ENCODE data around the gene FYN. TPM values are rescaled to one million over a fixed set of nuclear protein-coding genes. Genes with fewer than 3 reads are reported as not detected.
"Not testable (repeated sequence)": the region's sequence is repeated elsewhere in the genome, so short reads cannot be mapped to it uniquely, and the experiment has no call there.

Gene FYN
- polyA plus RNA-seq (ENCODE audit: insufficient read length): 169 TPM
- long read RNA-seq, donor 1, partial matches to known transcripts: 41 of 50 reads
- long read RNA-seq, donor 1, other reads (novel, unspliced or antisense): 0 of 50 reads
- long read RNA-seq, donor 2, transcript FYN-202 (14 exons, 3,628 nt): major isoform, 7 of 29 reads
- long read RNA-seq, donor 2, partial matches to known transcripts: 13 of 29 reads
- long read RNA-seq, donor 2, other reads (novel, unspliced or antisense): 0 of 29 reads
- long read RNA-seq, donor 3, transcript FYN-202 (14 exons, 3,628 nt): major isoform, 7 of 21 reads
- long read RNA-seq, donor 3, partial matches to known transcripts: 12 of 21 reads
- long read RNA-seq, donor 3, other reads (novel, unspliced or antisense): 0 of 21 reads
- long read RNA-seq, donor 4, partial matches to known transcripts: 0 of 1 reads
- long read RNA-seq, donor 4, other reads (novel, unspliced or antisense): 0 of 1 reads
- long read RNA-seq, donor 5, transcript FYN-202 (14 exons, 3,628 nt): major isoform, 12 of 39 reads
- long read RNA-seq, donor 5, partial matches to known transcripts: 22 of 39 reads
- long read RNA-seq, donor 5, other reads (novel, unspliced or antisense): 0 of 39 reads
- long read RNA-seq, donor 6, transcript FYN-202 (14 exons, 3,628 nt): major isoform, 9 of 34 reads
- long read RNA-seq, donor 6, partial matches to known transcripts: 22 of 34 reads
- long read RNA-seq, donor 6, other reads (novel, unspliced or antisense): 0 of 34 reads
- long read RNA-seq, donor 7, transcript FYN-202 (14 exons, 3,628 nt): major isoform, 11 of 43 reads
- long read RNA-seq, donor 7, partial matches to known transcripts: 28 of 43 reads
- long read RNA-seq, donor 7, other reads (novel, unspliced or antisense): 0 of 43 reads
- long read RNA-seq, donor 8, partial matches to known transcripts: 5 of 7 reads
- long read RNA-seq, donor 8, other reads (novel, unspliced or antisense): 0 of 7 reads

DNA sequence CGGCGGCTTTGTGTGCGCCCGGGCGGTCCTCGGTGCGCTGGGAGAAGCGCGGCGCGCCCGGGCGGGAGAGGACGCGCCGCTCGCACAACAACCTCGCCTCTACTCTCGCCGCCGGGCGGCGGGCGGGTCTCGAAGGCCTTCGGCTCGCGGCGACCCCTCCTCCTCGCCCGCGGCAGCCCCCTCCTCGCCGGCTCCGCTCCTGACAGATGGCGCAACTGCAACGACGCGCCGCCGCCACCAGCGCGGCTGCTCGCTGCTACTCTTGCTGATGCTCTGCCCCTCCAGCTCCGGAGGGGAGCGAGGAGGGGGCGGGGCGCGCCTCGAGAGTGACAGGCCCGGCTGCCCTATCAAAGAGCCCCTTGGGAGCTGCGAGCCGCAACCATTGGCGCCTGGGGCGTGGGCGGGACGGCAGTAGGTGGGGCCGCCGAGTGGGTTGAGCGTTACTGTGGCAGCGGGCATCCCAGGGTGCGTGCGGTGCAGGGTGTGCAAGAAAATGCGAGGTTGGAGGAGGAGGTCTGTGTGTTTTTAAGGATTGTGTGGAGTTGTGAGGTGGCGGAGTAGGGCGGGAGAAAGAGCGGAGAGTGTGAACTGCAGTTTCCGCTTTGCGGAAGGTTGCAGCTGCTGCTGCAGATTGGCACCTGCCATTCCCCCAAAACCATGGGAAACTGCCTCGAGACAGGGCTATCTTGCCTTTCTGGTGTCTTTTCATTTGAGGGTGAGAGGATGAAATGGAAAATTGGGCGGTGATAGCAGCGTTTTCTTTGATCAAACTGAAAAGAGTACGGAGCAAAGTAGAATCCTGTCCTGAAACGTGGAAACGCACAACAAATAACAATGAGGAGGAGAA lies at the start of gene FYN:
Gene FYN, minus strand, starts transcription at position 275 of the 847 bp plus-strand sequence. CDS start 153,401 bp downstream, outside the sequence.
- DNase-seq: peak; percentile 98

DNA sequence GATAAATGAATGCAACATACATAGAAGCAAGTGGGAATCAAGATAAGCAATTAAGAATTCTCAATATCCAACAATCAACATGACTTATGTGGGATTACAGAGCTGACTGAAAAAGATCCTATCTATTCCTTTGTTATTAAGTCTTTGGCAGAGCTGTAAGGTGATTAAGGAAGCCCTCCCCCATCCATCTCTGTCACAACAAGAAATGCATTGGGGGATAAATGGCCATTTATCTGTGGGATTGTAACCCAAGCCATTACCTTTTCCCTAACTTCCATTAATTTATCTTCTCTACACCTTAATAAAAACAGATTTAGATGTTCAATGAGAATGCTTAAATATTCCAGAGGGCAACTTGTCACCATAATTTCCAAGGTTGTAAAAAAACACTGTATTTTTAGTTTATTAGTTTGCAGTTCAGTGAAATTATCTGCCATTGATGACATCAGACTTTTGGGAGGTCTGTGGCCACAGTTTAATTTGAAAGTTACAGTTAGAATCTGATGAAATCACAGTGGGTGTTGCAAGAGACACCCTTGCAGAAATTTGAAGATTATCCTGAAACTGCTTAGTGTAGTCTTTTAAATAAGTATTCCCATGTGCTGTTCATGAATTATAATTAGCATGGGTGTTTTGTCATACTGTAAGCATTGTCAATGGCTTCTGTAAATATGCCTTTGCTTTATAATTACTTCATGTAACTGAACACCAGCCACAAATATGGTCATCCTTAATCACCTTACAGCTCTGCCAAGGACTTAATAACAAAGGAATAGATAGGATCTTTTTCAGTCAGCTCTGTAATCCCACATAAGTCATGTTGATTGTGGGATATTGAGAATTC lies 49.4 kb upstream of the FYN start:
- no peak for DNase-seq

DNA sequence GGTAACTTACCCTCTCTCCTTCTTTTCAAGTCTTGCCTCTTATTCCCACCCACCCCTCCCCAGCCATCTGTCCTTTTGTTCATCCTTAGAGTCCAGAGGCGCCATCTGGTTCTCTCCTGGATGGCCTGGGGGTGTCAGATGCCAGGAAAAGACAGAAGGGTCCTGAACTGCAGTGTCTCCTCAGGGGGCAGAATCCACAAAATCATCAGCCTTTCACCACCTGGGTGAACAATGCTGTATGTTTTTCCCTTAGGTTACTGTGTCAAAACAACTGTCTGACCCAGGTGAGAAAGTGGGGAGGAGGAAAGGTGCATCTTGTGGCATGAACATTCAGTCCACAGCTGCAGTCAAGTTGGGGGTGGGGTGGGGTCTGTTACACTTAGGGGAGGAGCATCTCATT lies 47.9 kb upstream of the FYN start:
- DNase-seq: no peak

DNA sequence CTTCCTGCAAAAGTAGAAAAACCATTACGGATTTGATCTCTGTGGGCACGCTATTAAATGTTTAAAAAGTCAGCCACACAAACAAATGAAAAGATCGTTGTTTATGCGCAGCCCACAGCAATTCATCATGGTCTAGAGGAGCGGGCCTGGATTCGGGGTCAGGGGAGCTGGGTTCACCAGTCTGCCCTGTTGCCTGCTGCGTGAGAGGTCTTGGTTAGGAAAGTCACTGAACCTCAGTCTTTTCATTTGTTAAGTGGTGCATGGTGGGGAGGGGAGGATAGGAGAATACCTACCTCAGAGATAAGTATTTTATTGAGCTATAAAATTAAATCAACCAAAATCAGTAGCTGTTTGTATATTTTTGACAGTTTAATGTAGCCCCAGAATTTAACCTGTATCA lies 47.3 kb upstream of the FYN start:
- no peak for DNase-seq

DNA sequence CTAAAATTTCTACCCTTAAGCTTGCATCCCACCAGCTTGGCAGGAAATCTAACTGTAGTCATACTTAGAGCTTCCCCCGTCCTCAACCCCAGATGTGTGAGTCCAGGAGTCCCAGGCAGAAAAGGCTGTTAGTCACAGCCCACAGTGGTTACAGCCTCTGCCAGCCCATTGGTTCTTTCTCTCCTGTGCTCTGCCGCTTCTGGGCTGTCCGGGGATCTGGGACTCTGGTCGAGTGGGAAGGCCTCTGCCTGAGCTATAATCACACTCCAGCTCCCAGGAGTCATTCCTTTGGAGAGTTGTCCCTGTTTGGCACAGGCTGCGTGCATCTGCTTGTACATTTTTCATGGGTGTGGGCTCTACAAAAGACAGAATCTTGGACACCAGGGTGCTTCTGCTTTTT lies 45.6 kb upstream of the FYN start:
- no peak for DNase-seq

DNA sequence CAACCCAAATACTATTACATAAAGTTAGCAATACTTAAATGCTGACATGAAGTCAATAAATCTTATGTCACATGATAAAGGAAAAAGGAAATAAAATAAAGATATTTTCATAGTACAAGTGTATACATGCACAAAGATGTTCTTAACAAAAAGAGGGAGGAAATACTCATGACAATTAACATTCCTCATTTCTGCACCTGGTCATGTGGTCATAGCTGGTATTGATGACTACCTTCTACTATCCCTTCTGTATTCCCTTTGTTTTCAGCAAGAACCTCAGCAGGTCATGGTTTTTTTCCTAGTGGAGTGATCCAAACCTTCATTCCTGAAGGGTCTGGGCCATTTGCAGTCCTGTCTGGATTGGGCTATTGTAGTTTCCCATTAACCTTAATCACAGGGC lies 43.5 kb upstream of the FYN start:
- DNase-seq: no peak

DNA sequence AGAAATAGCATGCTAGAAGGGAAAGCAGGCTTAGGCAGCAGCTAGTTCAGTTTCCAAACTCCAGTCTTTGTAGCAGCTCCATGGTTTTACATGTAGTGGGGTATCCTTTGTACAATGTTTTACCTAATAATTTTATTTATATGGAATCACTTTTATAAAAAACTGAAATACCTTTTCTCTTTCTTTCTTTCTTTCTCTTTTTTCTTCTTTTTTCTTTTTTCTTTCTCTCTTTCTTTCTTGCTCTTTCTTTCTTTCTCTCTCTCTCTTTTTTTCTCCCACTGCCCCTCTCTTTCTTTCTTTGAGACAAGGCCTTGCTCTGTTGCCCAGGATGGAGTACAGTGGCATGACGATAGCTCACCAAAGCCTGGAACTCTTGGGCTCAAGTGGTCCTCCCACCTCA lies 41.4 kb upstream of the FYN start:
- DNase-seq: no peak

DNA sequence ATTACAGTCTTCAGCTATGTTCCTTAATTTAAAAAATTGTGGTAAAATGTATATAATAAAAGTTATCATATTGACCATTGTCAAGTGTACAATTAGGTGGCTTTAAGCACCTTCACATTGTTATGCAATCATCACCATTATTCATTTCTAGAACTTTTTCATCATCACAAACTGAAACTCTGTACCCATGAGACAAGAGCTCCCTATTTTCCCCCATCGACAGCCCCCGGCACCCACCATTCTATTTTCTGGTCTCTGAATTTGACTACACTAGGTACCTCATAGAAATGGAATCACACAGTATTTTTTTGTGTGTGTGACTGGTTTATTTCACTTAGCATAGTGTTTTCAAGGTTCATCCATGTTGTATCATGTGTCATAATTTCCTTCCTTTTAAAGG lies 39.7 kb upstream of the FYN start:
- no peak for DNase-seq

DNA sequence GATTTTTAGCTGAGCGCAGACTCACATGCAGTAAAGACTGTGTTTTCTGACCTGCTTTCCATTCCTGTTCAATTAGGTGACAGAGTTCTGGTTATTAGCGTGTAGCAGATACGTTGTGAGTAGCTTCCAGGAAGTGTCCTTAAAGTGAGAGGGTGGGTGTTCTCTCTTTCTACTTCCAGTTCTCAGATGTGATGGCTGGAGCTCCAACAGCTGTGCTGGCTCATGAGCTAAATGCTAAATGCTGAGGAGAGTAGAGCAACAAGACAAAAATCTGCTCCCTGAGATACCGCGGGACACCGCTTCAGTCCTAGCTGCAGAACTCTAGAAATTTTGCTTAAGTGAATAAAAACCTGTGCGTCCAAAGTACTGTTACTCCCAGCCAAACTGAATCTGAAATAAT lies 38.2 kb upstream of the FYN start:
- DNase-seq: no peak

DNA sequence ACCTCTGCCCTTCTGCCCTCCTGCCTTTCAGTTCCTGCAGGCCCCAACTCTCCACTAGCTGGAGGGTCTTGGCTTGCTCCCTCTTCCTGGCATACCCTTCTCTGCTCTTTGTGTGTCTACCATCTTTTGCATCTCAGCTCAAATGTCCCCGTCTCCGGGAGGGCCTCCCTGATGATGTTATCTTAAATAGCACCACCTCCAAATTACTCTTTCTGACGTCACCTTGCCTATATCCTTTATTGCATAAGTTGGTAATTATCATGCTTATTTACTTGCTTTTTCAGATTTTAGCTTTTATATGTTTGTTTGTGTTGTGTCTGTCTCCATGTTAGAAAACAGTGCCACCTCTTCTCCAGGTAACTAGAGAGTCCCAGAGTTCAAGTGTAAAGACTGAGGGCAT lies 36.0 kb upstream of the FYN start:
- no peak for DNase-seq

DNA sequence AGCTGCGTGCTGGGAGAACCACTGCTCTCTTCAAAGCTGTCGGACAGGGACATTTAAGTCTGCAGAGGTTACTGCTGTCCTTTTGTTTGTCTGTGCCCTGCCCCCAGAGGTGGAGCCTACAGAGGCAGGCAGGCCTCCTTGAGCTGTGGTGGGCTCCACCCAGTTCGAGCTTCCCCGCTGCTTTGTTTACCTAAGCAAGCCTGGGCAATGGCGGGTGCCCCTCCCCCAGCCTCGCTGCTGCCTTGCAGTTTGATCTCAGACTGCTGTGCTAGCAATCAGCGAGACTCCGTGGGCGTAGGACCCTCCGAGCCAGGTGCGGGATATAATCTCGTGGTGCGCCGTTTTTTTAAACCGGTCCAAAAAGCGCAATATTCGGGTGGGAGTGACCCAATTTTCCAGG lies 35.1 kb upstream of the FYN start:
- DNase-seq: not testable (repeated sequence)

DNA sequence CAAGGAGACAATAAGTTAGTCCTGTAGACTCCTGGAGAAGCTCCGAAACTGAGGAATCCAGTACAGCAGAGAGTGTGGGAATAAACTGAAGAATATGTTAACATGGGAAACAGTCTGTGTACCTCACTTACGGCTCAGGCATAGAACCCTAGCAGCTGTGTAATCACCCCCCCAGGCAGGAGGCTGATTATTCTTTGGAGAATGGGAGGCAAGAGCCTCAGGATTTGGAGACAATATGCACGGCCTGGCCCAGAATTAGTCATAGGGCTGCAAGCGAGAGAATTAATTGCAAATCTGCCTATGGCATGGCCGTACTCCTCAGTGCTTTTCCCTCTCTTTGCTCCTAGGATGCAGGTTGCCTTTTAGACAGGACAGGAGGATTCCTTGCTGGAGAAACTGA lies 27.5 kb upstream of the FYN start:
- no peak for DNase-seq

DNA sequence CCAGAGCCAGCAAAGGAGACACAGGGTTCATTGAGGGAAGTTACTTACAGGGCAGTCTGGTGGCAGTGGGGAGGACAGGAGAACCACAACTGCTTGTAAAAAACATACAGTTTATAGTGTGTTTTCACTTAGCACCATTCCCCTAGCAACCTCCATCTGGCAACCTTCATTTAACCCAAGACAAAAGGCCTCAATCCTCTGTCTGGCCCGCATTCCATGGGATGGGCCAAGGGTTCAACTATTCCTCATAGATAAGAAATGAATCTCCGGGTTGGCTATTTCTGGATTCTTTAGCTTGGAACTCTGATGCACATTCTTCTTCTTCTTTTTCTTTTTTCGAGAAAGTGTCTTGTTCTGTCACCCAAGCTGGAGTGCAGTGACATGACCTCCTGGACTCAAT lies 26.3 kb upstream of the FYN start:
- DNase-seq: no peak

DNA sequence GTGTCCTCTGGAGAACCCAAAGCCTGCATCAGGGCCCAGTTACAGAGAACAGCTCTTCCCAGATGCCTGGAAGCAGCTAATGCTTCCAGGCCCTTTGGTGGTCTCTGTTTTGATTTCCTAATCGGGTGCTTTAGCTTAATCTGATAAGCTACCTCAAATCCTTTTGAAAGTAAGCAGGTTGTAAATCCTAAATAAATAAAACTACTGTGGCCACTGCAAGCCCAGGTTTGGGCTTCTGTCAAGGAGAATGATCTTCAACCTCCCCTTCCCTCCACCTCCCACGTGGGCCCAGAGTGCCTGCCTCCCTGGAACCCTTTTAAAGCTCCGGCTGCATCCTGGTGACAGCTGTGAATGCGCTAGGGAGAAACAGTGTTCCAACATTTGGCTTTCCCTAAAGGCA lies 25.2 kb upstream of the FYN start:
- DNase-seq: no peak

DNA sequence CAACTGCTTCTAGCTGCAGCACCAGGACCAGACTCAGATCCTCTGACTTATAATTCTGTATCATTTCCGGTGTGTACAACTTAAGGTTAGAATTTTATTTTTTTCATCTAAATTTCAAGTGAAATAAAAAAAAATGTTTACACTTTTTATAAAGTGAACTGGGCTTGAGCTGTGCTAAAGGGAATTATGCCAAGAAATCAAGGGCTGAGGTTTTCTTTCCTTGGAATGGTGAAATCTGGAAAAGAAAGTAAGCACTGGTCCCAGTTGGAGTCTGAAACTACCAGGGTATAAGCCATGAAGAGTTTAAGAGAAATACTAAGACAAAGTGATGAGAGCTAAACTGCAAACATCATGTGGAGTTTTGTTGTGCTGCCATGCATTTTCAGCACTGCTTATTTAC lies 21.7 kb upstream of the FYN start:
- DNase-seq: no peak

DNA sequence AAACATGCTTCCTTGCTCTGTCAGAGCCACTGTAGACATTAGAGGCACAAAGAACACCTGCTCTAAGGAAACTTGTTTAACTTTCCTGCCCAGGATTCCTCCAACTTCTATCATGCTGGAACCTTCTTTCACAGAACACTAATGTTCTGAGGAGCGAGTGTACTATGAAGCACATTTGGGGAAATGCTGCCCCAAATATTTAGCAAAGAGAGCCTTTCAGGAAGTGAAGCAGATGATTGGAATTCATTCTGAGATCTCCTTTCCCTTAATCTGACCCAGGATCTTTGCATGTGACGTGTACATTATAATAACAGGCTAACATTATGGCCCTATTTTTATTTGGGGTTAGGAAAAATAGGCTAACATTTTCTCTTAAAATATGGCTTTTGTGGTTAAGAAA lies 21.0 kb upstream of the FYN start:
- DNase-seq: no peak

DNA sequence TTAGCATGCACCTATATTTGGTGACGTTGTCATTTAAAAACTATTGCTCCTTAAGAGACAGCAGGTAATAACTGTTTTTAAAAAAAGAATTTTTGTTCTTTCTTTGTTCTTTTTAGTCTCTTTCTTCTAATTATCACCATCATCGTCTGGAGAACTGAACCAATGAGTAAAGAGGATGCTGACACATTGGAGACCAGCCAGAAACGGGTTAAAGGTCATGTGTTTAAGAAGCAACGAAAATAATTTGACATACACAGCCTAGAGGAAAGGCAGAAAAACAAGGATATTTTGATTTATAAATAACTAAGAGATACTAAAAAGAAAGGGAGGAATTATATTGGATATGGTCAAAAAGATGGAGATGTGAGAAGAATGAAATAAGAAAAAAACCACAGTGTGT lies 19.2 kb upstream of the FYN start:
- no peak for DNase-seq

DNA sequence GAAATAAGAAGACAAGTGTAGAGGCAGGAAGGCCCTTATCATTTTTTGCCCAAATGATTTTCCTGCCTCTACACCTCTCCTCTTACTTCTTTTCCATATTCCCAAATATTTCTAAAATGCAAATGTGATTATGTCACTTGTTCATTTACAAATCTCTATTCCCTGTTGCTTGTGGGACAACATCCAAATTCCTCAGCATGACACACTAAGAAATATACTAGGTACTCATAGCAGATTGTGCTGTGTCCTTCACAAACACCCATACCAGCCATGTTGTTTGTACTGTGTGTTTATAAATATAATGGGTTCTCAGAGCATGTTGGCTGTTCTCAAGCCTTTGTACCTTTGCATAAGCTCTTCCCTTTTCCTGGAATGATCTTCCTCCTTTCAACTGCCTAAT lies 17.7 kb upstream of the FYN start:
- DNase-seq: no peak

DNA sequence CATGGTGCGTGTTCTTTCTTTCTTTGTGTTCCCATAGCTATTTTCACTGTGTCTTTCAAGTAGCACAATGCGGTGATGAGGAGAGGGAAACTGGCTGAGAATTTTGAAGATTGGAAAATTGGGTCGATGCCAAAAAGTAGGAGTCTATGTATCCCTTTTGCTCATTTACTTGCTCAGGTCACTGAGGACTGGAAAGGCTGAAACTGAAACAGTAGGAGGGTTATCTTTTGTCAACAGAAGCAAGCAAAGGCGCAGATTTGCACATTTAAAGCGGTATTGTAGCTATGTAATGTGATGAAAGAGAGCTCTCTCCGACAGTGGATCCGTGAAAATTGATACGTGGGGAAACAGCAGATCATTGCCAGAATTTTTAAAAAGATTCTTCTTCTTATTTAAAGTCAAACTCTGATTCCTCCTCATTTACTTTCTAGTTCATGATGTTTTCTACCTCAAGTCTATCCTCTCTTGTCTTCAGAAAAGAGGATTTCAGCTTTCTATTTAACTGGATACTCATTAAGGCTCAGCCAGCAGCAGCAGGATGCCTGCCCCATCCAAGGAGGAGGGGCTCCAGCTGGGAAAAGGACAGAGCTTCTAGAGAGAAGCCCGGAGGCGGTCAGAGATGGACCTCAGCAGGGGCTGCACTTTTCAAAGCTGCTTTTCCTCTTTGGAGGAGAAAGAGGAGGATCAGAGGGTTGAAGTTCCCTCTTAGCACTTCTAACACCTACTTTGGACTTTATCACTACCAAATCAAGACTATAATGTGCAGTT lies 15.9 kb upstream of the FYN start:
- DNase-seq: peak; percentile 46

DNA sequence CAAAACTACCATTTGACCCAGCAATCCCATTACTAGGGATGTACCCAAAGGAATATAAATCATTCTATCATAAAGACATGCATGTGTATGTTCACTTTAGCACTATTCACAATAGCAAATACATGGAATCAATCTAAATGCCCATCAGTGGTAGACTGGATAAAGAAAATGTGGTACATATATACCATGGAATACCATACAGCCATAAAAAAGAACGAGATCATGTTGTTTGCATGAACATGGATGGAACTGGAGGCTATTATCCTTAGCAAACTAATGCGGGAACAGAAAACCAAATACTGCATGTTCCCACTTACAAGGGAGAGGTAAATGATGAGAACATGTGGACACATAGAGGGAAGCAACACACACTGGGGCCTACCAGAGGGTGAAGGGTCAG lies 13.5 kb upstream of the FYN start:
- not testable (repeated sequence) for DNase-seq
